PFSK-1 (cell line): Measurements from ENCODE around the gene ACY1.

Source experiments
- POLR2AphosphoS5 ChIP-seq: IDR thresholded peaks from 2 replicates; pipeline ENCODE4 v1.6.1; 2012; ENCODE audit warnings: low read depth, mild to moderate bottlenecking, control low read depth, low read length, moderate library complexity
- REST ChIP-seq, 2 experiments: IDR thresholded peaks; 2 replicates each; pipeline versions ENCODE4 v1.6.1 to v1.8.0; 2011 to 2012; ENCODE audit warnings: low read depth in 2 of 2, low read length in 2 of 2, control low read depth in 1 of 2, inconsistent platforms in 1 of 2, mild to moderate bottlenecking in 1 of 2, moderate library complexity in 1 of 2; ENCODE audit not compliant: insufficient read depth in 1 of 2
- SIN3A ChIP-seq: IDR thresholded peaks from 2 replicates; pipeline ENCODE4 v1.6.1; 2012; ENCODE audit warnings: mild to moderate bottlenecking, low read length, moderate library complexity, borderline replicate concordance; ENCODE audit not compliant: insufficient read depth
- TAF1 ChIP-seq: IDR thresholded peaks from 2 replicates; pipeline ENCODE4 v1.6.1; 2012; ENCODE audit warnings: low read length, control low read depth, borderline replicate concordance; ENCODE audit not compliant: insufficient read depth

DNA sequence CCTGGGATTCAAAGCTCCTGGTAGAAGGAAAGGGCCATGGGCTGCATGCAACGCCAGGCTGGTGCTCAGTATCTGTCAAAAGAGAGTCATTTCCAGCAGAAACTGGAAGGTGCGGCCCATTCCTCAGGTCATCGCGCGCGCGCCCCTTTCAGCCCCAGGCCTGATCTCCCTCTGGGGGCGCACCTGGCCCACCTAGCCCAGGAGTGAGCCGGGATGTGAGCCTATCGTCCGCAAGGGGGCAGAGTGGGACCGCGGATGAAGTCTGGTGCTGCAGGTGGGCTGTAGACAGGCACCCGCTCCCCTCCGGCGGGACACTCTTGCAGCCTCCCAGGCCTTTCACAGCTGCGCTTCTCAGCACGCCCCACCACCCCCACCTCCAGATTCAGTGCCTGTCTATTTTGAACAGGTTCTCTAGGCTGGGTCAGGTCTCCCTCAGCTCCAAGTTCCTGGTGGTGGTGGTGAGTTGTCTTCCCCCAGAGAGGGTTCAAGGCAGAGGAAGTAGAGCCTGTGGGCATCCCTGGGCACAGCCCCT is 18.2 kb downstream of the ACY1 start:
- TF ChIP-seq POLR2AphosphoS5 (no peak), REST (IDR thresholded peaks at IDR 0.05; ENCODE audit: insufficient read depth in 1 of 2, low read depth in 2 of 2, low read length in 2 of 2) (no peak), TAF1 (no peak), SIN3A (no peak)
